Measurements from ENCODE around the gene SLC25A10. TPM values are rescaled to one million over a fixed set of nuclear protein-coding genes. Genes with fewer than 3 reads are reported as not detected.
A peak's percentile ranks its signal among the peaks of the same experiment; 100 is the strongest.

The SLC25A10 gene
- total RNA-seq, 2 experiments from 2014 or later: 4.6 TPM

DNA sequence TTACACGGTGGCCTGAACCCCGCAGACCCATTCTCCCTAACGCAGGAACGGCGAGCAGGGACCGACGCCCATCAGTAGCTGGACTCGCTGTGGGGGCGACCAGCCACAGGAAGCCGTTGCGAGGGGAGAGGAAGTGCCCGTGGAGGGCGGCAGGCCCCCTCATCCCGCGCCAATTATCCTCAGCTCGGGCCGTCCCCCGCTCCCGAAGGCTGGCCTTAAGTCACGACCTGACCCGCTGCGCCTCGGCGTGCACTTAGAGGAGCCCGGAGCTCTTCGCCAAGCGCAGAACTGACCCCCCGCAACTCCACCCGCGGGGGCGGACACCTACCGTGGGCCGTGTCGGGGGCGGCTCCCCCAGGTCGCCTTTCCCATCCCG lies 28.9 kb upstream of the SLC25A10 start:
- Mint-ChIP-seq H3K4me3 (peak overlapping the region; percentile 100), H3K36me3 (ENCODE audit: low read depth) (peaks cover 42% of the 10 kb centered on the region), H3K27me3 (no peaks in the 10 kb centered on the region), H3K27ac (peak overlapping the region; percentile 81), H3K4me1 (ENCODE audit: low read depth) (peaks cover 24% of the 10 kb centered on the region), H3K9me3 (no peaks in the 10 kb centered on the region)
- H3K27ac ChIP-seq (ENCODE audit: low read depth in 1 of 2, low read length in 2 of 2): peak overlapping the region; percentile 67 to 69
- TF ChIP-seq, protein P1, sequence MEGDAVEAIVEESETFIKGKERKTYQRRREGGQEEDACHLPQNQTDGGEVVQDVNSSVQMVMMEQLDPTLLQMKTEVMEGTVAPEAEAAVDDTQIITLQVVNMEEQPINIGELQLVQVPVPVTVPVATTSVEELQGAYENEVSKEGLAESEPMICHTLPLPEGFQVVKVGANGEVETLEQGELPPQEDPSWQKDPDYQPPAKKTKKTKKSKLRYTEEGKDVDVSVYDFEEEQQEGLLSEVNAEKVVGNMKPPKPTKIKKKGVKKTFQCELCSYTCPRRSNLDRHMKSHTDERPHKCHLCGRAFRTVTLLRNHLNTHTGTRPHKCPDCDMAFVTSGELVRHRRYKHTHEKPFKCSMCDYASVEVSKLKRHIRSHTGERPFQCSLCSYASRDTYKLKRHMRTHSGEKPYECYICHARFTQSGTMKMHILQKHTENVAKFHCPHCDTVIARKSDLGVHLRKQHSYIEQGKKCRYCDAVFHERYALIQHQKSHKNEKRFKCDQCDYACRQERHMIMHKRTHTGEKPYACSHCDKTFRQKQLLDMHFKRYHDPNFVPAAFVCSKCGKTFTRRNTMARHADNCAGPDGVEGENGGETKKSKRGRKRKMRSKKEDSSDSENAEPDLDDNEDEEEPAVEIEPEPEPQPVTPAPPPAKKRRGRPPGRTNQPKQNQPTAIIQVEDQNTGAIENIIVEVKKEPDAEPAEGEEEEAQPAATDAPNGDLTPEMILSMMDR (IDR thresholded peaks at IDR 0.05): no peak
- peaks cover 30% of the 10 kb centered on the region for H3K36me3 ChIP-seq (ENCODE audit: insufficient read depth, low read length)
- no peaks in the 10 kb centered on the region for H3K9me3 ChIP-seq (ENCODE audit: control insufficient read depth in 1 of 2, insufficient read depth in 1 of 2, low read length in 2 of 2)
- CTCF ChIA-PET: interaction anchor here (0.9 to 1.6 kb wide), 3 partner anchors 19 to 186 kb away, joined by 3 to 5 read pairs (median 3); no protein-coding TSS in a partner anchor
- peak overlapping the region; percentile 98 for H3K4me3 ChIP-seq (ENCODE audit: low read length)
- H3K27me3 ChIP-seq (ENCODE audit: control insufficient read depth in 1 of 2, insufficient read depth in 2 of 2, low read length in 2 of 2): no peaks in the 10 kb centered on the region
- intact Hi-C loops (cut with DNase I, micrococcal nuclease): loop anchor here (1.0 to 5.0 kb wide), 4 partner anchors 17 to 179 kb away; partner anchors contain the start of genes CCDC137 (in 1 of the 2), NPLOC4 (in 1 of the 2), OXLD1 (in 1 of the 2) and P4HB (in 1 of the 2)
- H3K4me1 ChIP-seq (ENCODE audit: insufficient read depth, low read length): peaks cover 51% of the 10 kb centered on the region
- peak in 1 of 14 experiments; percentile 12 for DNase-seq
- ATAC-seq (ENCODE audit: poor library complexity): no peak
- POLR2A ChIA-PET: interaction anchor here (0.9 to 4.0 kb wide), 18 partner anchors 9 to 444 kb away, joined by 3 to 43 read pairs (median 4); partner anchors contain the start of genes CCDC137, CENPX, FAAP100 and LRRC45

- Histone ChIP-seq H3K36me3 (ENCODE audit: insufficient read depth, low read length) (peaks cover 36% of the 10 kb centered on the region), H3K27me3 (ENCODE audit: control insufficient read depth in 1 of 2, insufficient read depth in 2 of 2, low read length in 2 of 2) (no peaks in the 10 kb centered on the region), H3K27ac (ENCODE audit: low read depth in 1 of 2, low read length in 2 of 2) (peak within 1 kb of the TSS; percentile 67 to 69), H3K4me3 (ENCODE audit: low read length) (peak within 1 kb of the TSS; percentile 98), H3K4me1 (ENCODE audit: insufficient read depth, low read length) (peaks cover 51% of the 10 kb centered on the region), H3K9me3 (ENCODE audit: control insufficient read depth in 1 of 2, insufficient read depth in 1 of 2, low read length in 2 of 2) (no peaks in the 10 kb centered on the region)
- ATAC-seq (ENCODE audit: poor library complexity) (peak; percentile 99), DNase-seq (peak; percentile 94 to 99 (median 96))
- Mint-ChIP-seq H3K4me3 (peak within 1 kb of the TSS; percentile 100), H3K27ac (peak within 1 kb of the TSS; percentile 81), H3K27me3 (no peaks in the 10 kb centered on the region), H3K4me1 (ENCODE audit: low read depth) (peaks cover 24% of the 10 kb centered on the region), H3K36me3 (ENCODE audit: low read depth) (peaks cover 46% of the 10 kb centered on the region), H3K9me3 (no peaks in the 10 kb centered on the region)
- CTCF ChIA-PET: interaction anchor here (0.6 to 1.6 kb wide), 4 partner anchors 18 to 186 kb away, joined by 3 to 5 read pairs (median 4); no protein-coding TSS in a partner anchor
- POLR2A ChIA-PET: interaction anchor here (0.6 to 4.0 kb wide), 20 partner anchors 9 to 933 kb away, joined by 3 to 43 read pairs (median 4); partner anchors contain the start of genes ACTG1, CCDC137, CENPX and FAAP100
- intact Hi-C loops (cut with DNase I, micrococcal nuclease): loop anchor here (1.0 to 5.0 kb wide), 5 partner anchors 18 to 178 kb away; partner anchors contain the start of genes CCDC137 (in 1 of the 2), MRPL12 (in 1 of the 2), NPLOC4 (in 1 of the 2) and OXLD1 (in 1 of the 2)
- TF ChIP-seq, protein P1 (IDR thresholded peaks at IDR 0.05): no peak
Measured at GRCh38 chr17:81683584-81684441, 28.3 kb upstream of the SLC25A10 start, which contains the start of the genes ARL16 and HGS. Gene ARL16, minus strand, starts transcription at chr17:81683797. Its CDS starts 44 bp downstream, at chr17:81683753. Gene HGS, plus strand, starts transcription at chr17:81684011. Its CDS starts 56 bp downstream, at chr17:81684067.

DNA sequence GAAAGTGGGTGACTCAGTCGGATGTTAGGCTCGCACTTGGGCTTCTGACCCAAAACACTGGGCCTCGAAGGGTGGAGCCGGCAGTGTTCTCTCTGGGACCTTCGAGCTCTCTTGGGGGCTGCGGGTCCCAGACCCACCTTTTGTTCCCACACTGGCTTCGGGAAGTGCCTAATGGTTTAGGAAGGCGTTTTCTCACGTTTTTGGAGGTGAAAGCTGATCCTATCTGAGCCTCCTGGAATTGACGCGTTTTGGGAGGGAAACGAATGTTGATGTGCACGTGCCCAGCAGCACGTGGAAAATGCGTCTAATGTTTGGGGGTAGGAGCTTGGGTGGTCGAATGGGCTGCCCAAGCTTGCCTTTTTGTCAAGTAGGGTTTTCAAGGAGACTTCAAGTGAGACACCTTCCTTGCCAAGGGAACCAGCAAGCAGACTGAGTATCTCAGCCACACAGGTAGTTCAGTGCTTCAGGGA lies 27.6 kb upstream of the SLC25A10 start:
- Mint-ChIP-seq H3K9me3 (no peaks in the 10 kb centered on the region), H3K4me1 (ENCODE audit: low read depth) (peaks cover 24% of the 10 kb centered on the region), H3K36me3 (ENCODE audit: low read depth) (peaks cover 52% of the 10 kb centered on the region), H3K4me3 (peak overlapping the region; percentile 84), H3K27ac (peak overlapping the region; percentile 79), H3K27me3 (no peaks in the 10 kb centered on the region)
- POLR2A ChIA-PET: interaction anchor here (0.6 to 4.0 kb wide), 13 partner anchors 11 to 932 kb away, joined by 3 to 43 read pairs (median 5); partner anchors contain the start of genes ACTG1, CCDC137, CENPX and FAAP100
- CTCF ChIA-PET: interaction anchor here (1.2 to 1.6 kb wide), 3 partner anchors 9 to 185 kb away, joined by 3 to 5 read pairs (median 3); no protein-coding TSS in a partner anchor
- Histone ChIP-seq H3K36me3 (ENCODE audit: insufficient read depth, low read length) (peaks cover 43% of the 10 kb centered on the region), H3K27ac (ENCODE audit: low read depth in 1 of 2, low read length in 2 of 2) (peak overlapping the region; percentile 36 to 50), H3K27me3 (ENCODE audit: control insufficient read depth in 1 of 2, insufficient read depth in 2 of 2, low read length in 2 of 2) (no peaks in the 10 kb centered on the region), H3K9me3 (ENCODE audit: control insufficient read depth in 1 of 2, insufficient read depth in 1 of 2, low read length in 2 of 2) (no peaks in the 10 kb centered on the region), H3K4me1 (ENCODE audit: insufficient read depth, low read length) (peaks cover 56% of the 10 kb centered on the region), H3K4me3 (ENCODE audit: low read length) (peak overlapping the region; percentile 98)
- ATAC-seq (ENCODE audit: poor library complexity): no peak
- DNase-seq: no peak
- intact Hi-C loops (cut with DNase I, micrococcal nuclease): loop anchor here (2.0 to 5.0 kb wide), 3 partner anchors 18 to 178 kb away; partner anchors contain the start of genes MRPL12 (in 1 of the 2) and P4HB (in 1 of the 2)
- TF ChIP-seq, protein P1 (IDR thresholded peaks at IDR 0.05): no peak

All from CD4-positive, alpha-beta T cell (primary cell).